Kidney (tissue), 14 donors: ENCODE results near the gene METAP2. TPM values are rescaled to one million over a fixed set of nuclear protein-coding genes. Genes with fewer than 3 reads are reported as not detected.

Experiments used
- DNase-seq, 5 donors: peaks; one replicate each; pipeline ENCODE4 v3.0.0-alpha.2; 2013 to 2020
- FAIRE-seq: peaks from 2 replicates; lab custom pipeline; 2012; peaks lifted over from hg19 to GRCh38; lab: Jason Lieb, UNC
- H3K27ac ChIP-seq, 2 donors: one replicate each; pipeline ENCODE4 v1.7.0; 2013; ENCODE audit warnings: low read depth in 2 of 2, low read length in 2 of 2, inconsistent platforms in 1 of 2
- H3K27me3 ChIP-seq: one replicate; pipeline ENCODE4 v1.7.1; 2013; ENCODE audit warnings: low read length, inconsistent platforms; ENCODE audit not compliant: control insufficient read depth, insufficient read depth
- H3K36me3 ChIP-seq, 3 donors: one replicate each; pipeline versions ENCODE4 v1.7.0 to v1.7.1; 2013; ENCODE audit warnings: low read length in 3 of 3, control low read depth in 1 of 3, inconsistent platforms in 1 of 3; ENCODE audit not compliant: insufficient read depth in 3 of 3, control insufficient read depth in 2 of 3
- H3K4me1 ChIP-seq, 3 donors: one replicate each; pipeline versions ENCODE4 v1.7.0 to v1.7.1; 2013; ENCODE audit warnings: low read length in 3 of 3, inconsistent platforms in 1 of 3, low read depth in 1 of 3; ENCODE audit not compliant: control insufficient read depth in 2 of 3, insufficient read depth in 2 of 3
- H3K4me3 ChIP-seq, 3 donors: one replicate each; pipeline versions ENCODE4 v1.7.0 to v1.8.1; 2013; ENCODE audit warnings: low read length in 3 of 3, control low read depth in 1 of 3, inconsistent platforms in 1 of 3
- H3K9ac ChIP-seq, 3 donors: one replicate each; pipeline versions ENCODE4 v1.7.0 to v1.7.1; 2013; ENCODE audit warnings: low read length in 3 of 3, control low read depth in 1 of 3, inconsistent platforms in 1 of 3
- H3K9me3 ChIP-seq, 3 donors: one replicate each; pipeline versions ENCODE4 v1.7.0 to v1.7.1; 2013; ENCODE audit warnings: low read length in 3 of 3, control low read depth in 1 of 3, inconsistent platforms in 1 of 3; ENCODE audit not compliant: control insufficient read depth in 2 of 3, insufficient read depth in 1 of 3
- intact Hi-C: fragments of 100-400 bp; cut with DNase I; formaldehyde crosslinking; loops from one replicate; pipeline ENCODE4 v1.11.1; 2022
- polyA plus RNA-seq: library from polyadenylated mRNA; stranded (reverse); fragments of 350-450 nt; fragmentation: Illumina TruSeq; extraction: RNeasy Lipid Tissue Mini Kit (QIAGEN cat#74804); gene quantifications from one replicate; pipeline ENCODE4 v1.2.3, GENCODE V29; 2014; ENCODE audit warnings: low read depth, low replicate concordance; ENCODE audit not compliant: insufficient read depth
- total RNA-seq: library from RNA; stranded (reverse); fragmentation: NEBNext Ultra II Directional; extraction: Animal tissue kit (Norgen Biotek cat#: 25700); gene quantifications from one replicate; pipeline ENCODE4 v1.2.1, GENCODE V29; 2021
- TF ChIP-seq, protein P1 (sequence below): IDR thresholded peaks from 3 replicates; pipeline ENCODE4 v1.5.1; 2012; ENCODE audit warnings: mild to moderate bottlenecking, moderate library complexity, borderline replicate concordance; ENCODE audit not compliant: insufficient read depth; ENCODE audit errors: extremely low read depth
- donor health status: control.
- donor health status: control.
- donor health status: control.
- donor health status: control.
- donor health status: control.
- donor health status: DM: yes; HTN: yes; CAD: no.
- donor health status: Normal renal cell carcinoma (clear cell type).

METAP2 gene
- total and polyA plus RNA-seq, 2 donors from 2014 or later: 59.1 to 65.7 TPM

DNA sequence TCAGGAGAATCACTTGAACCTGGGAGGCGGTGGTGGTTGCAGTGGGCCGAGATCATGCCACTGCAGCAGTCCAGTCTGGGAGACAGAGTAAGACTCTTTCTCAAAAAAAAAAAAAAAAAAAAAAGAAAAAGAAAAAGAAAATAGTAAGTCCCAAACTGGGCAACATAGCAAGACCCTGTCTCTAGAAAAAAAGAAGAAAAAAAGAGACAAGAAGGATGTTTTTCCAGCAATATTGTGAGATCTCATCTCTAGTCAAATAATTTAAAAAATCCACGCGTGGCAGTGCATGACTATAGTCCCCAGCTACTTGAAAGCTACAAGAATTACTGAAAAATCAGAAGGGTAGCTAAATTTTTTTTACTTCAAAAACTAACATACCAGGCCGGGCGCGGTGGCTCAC lies 69.4 kb downstream of the METAP2 start:
- DNase-seq: no peak
- Histone ChIP-seq H3K27ac (no peak overlapping the region), H3K9me3 (no peaks in the 10 kb centered on the region), H3K27me3 (peaks cover 23% of the 10 kb centered on the region), H3K4me3 (no peak overlapping the region), H3K36me3 (no peaks in the 10 kb centered on the region), H3K9ac (no peak overlapping the region), H3K4me1 (no peaks in the 10 kb centered on the region)
- no peak for FAIRE-seq
- TF ChIP-seq, protein P1, sequence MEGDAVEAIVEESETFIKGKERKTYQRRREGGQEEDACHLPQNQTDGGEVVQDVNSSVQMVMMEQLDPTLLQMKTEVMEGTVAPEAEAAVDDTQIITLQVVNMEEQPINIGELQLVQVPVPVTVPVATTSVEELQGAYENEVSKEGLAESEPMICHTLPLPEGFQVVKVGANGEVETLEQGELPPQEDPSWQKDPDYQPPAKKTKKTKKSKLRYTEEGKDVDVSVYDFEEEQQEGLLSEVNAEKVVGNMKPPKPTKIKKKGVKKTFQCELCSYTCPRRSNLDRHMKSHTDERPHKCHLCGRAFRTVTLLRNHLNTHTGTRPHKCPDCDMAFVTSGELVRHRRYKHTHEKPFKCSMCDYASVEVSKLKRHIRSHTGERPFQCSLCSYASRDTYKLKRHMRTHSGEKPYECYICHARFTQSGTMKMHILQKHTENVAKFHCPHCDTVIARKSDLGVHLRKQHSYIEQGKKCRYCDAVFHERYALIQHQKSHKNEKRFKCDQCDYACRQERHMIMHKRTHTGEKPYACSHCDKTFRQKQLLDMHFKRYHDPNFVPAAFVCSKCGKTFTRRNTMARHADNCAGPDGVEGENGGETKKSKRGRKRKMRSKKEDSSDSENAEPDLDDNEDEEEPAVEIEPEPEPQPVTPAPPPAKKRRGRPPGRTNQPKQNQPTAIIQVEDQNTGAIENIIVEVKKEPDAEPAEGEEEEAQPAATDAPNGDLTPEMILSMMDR: no peak
- intact Hi-C loops: no loop called here

DNA sequence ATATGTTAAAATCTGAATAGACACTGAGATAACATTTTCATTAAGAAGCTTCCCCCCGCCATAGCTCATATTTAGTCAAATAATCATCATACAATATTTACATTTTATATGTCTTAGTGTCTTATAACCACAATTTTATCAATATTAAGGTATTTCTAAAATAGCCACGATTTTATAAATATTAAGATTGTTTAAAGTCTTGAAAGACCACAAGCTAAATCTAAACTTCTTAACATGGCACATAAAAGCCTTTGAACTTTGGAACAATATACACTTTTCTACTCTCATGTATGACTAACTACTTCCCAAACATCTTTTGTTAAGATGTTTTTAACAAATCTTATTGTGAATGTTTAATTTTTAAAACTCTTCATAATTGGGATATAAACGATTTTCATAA lies 70.8 kb downstream of the METAP2 start:
- no peak overlapping the region for H3K27ac ChIP-seq
- H3K4me3 ChIP-seq: no peak overlapping the region
- FAIRE-seq (peak; percentile 42), DNase-seq (no peak)
- intact Hi-C loops: no loop called here
- no peak overlapping the region for H3K9ac ChIP-seq
- TF ChIP-seq, protein P1: no peak
- no peaks in the 10 kb centered on the region for H3K36me3 ChIP-seq
- peaks cover 28% of the 10 kb centered on the region for H3K27me3 ChIP-seq
- no peaks in the 10 kb centered on the region for H3K4me1 ChIP-seq
- no peaks in the 10 kb centered on the region for H3K9me3 ChIP-seq

DNA sequence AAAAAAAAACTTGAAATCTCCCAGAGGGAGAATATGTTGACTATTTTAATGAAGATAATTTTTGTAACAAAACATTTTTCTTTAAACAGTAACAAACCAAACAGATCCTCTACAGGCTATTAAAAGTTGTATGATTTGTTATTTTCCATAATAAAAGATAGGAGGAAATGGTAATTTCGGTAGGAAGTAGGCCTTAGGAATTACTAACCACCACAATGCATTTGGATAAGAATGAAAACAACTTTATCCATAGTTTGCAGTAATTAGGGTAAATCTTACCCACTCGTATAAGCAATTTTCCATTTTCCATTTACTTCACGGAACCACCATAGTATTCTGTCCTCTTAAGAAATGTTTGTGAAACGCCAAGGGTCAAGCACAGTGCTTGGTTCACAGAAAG lies 71.4 kb downstream of the METAP2 start:
- no peak for FAIRE-seq
- Histone ChIP-seq H3K27me3 (peaks cover 28% of the 10 kb centered on the region), H3K4me3 (no peak overlapping the region), H3K27ac (no peak overlapping the region), H3K9me3 (no peaks in the 10 kb centered on the region), H3K36me3 (no peaks in the 10 kb centered on the region), H3K9ac (no peak overlapping the region), H3K4me1 (no peaks in the 10 kb centered on the region)
- no peak for DNase-seq
- TF ChIP-seq, protein P1: no peak
- intact Hi-C loops: no loop called here
